ENCODE measurements around the gene MROH8. TPM values are rescaled to one million over a fixed set of nuclear protein-coding genes. Genes with fewer than 3 reads are reported as not detected.

MROH8 gene
- total and polyA plus RNA-seq, 8 donors = 1.1 to 6.9 (median 1.5) TPM

DNA sequence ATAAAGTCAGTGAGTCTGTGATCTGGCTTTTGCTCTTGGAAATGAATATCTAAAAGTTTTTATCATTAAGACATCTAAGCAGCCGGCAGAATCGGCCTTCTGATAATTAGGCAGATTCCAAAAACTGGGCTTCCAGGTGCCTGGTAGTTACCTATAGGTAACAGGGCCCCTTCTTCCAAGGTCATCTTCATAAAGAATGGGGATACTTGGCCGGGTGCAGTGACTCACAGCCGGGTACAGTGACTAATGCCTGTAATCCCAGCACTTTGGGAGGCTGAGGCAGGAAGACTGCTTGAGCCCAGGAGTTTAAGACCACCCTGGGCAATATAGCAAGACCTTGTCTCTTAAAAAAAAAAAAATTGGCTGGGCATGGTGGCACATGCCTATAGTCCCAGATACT, 70.7 kb downstream of the MROH8 start:
- ATAC-seq (no peak), DNase-seq (no peak), FAIRE-seq (no peak)
- H3K9me3 ChIP-seq = no peaks in the 10 kb centered on the region
- H3K36me3 ChIP-seq = no peaks in the 10 kb centered on the region
- H3K4me1 ChIP-seq = no peaks in the 10 kb centered on the region
- H3K27me3 ChIP-seq = no peaks in the 10 kb centered on the region
- H3K4me3 ChIP-seq = no peak overlapping the region
- WGBS, 2 donors = 79 to 86% methylated on average over 4 of the region's 4 CpGs
- intact Hi-C loops (cut with DNase I) = no loop called here
- TF ChIP-seq CTCF (IDR thresholded peaks at IDR 0.05) = no peak
- no peak overlapping the region for H3K27ac ChIP-seq

- Histone ChIP-seq H3K9me3 (no peaks in the 10 kb centered on the region), H3K4me1 (no peaks in the 10 kb centered on the region), H3K27me3 (no peaks in the 10 kb centered on the region), H3K27ac (no peak overlapping the region), H3K4me3 (no peak overlapping the region), H3K36me3 (no peaks in the 10 kb centered on the region)
- intact Hi-C loops (cut with DNase I) = no loop called here
- FAIRE-seq = no peak
- no peak for DNase-seq
- WGBS, 2 donors = 90 to 92% methylated on average over 6 of the region's 6 CpGs
- ATAC-seq = no peak
- TF ChIP-seq CTCF (IDR thresholded peaks at IDR 0.05) = no peak
Observed at GRCh38 chr20:37102571-37102970, 76.8 kb downstream of the MROH8 start.

GRCh38 chr20:37096415-37097041, 82.8 kb downstream of the MROH8 start:
- intact Hi-C loops (cut with DNase I) = no loop called here
- DNase-seq = no peak
- no peak for TF ChIP-seq CTCF (IDR thresholded peaks at IDR 0.05)
- no peaks in the 10 kb centered on the region for H3K4me1 ChIP-seq
- H3K4me3 ChIP-seq = peak overlapping the region in 3 of 4 donors; percentile 64 to 94 (median 85)
- no peaks in the 10 kb centered on the region for H3K9me3 ChIP-seq
- no peaks in the 10 kb centered on the region for H3K27me3 ChIP-seq
- no peak for ATAC-seq
- H3K27ac ChIP-seq = no peak overlapping the region
- 68 to 72% methylated on average over 11 of the region's 11 CpGs for WGBS, 2 donors
- no peaks in the 10 kb centered on the region for H3K36me3 ChIP-seq
- FAIRE-seq = no peak

DNA sequence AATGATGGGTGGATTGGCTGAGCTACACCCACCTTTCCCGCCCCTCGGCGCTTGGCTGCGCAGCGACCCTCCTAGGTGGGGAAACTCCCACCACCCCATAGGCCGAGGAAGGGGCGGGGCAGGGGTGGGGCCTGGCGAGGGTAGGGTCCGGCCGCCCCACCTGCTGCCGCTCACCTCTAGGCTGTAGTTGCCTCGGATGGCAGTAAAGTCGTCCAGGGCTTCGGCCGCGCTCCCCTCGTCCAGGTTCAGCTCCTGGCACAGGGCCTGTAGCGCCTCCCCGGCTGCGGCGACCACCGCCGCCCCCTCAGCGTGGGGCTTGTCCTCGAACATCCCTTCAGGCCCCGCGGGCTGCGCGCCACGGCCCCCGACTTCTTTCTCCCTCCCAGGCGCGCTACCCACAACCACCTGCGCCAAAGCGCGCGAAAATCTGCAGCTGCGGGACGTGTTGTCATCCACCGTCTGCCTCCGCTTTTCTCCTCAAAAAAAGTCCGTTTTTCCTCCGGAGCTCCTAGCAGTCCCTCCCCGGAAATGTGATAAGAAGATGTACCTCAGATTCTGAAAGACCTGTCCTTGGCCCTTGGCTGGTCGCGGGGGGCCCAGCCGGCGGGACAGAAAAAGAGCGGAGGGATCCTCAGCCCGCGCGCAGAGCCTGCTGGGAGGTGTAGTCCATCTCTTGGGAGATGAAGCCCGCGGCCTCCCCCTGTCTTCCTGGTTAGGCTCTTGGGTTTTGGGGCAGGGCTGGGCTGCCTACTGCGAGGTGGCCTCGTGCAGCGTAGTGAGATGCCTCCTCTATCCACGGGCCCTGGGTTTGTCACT, 83.5 kb downstream of the MROH8 start, which contains the start of gene RBL1:
Gene RBL1, minus strand, starts transcription at position 399 of the 816 bp plus-strand sequence. Its CDS starts 69 bp downstream, at position 330.
- intact Hi-C loops (cut with DNase I) = no loop called here

More for the DNA sequence above, 83.5 kb downstream of the MROH8 start, which contains the start of gene RBL1:
- FAIRE-seq (no peak), ATAC-seq (peak; percentile 92 to 96 (median 94)), DNase-seq (peak; percentile 80 to 92 (median 82))
- 0 to 1% methylated on average over 45 to 58 of the region's 58 CpGs for WGBS, 2 donors
- H3K27me3 ChIP-seq = no peaks in the 10 kb centered on the region
- H3K4me3 ChIP-seq = peak within 1 kb of the TSS; percentile 64 to 94 (median 78)
- H3K27ac ChIP-seq = peak within 1 kb of the TSS; percentile 38 to 59 (median 50)
- no peaks in the 10 kb centered on the region for H3K9me3 ChIP-seq
- H3K4me1 ChIP-seq = no peaks in the 10 kb centered on the region
- TF ChIP-seq CTCF (IDR thresholded peaks at IDR 0.05) = no peak
- H3K36me3 ChIP-seq = no peaks in the 10 kb centered on the region

Measured in pancreas (tissue), 10 donors.